Dermis microvascular lymphatic vessel endothelial cell (primary cell): ENCODE measurements around the gene LRP1-AS. TPM values are rescaled to one million over a fixed set of nuclear protein-coding genes. Genes with fewer than 3 reads are reported as not detected.
A peak's percentile ranks its signal among the peaks of the same experiment; 100 is the strongest.

Source experiments
- DNase-seq, 2 donors: peaks; one replicate each; pipeline versions ENCODE4 v3.0.0 to v3.0.0-alpha.2; 2010; ENCODE audit warnings: low read depth in 2 of 2
- total RNA-seq: library from RNA; depleted of rRNA; stranded (reverse); fragments of >200 nt; gene quantifications from 2 replicates; pipeline ENCODE4 v1.2.1, GENCODE V29; 2014

LRP1-AS gene
- total RNA-seq, 1 donor from 2014 or later, result not detected

- DNase-seq, result no peak
Measured at GRCh38 chr12:57160741-57161140, 13.3 kb upstream of the LRP1-AS start.

GRCh38 chr12:57160040-57160439 is 12.6 kb upstream of the LRP1-AS start:
- no peak for DNase-seq

GRCh38 chr12:57159311-57159710 is 11.9 kb upstream of the LRP1-AS start:
- no peak for DNase-seq

GRCh38 chr12:57158665-57159064 is 11.2 kb upstream of the LRP1-AS start:
- no peak for DNase-seq

- no peak for DNase-seq
Measured at GRCh38 chr12:57158186-57158585, 10.8 kb upstream of the LRP1-AS start.

GRCh38 chr12:57157588-57158173 is 10.3 kb upstream of the LRP1-AS start:
- DNase-seq, result no peak

- no peak for DNase-seq
Measured at GRCh38 chr12:57156701-57157403, 9.4 kb upstream of the LRP1-AS start.

- DNase-seq, result no peak
Measured at GRCh38 chr12:57154804-57155434, 7.5 kb upstream of the LRP1-AS start.

GRCh38 chr12:57154076-57154475 is 6.7 kb upstream of the LRP1-AS start:
- DNase-seq, result no peak

GRCh38 chr12:57153415-57153997 is 6.1 kb upstream of the LRP1-AS start:
- no peak for DNase-seq

- peak in 1 of 2 donors; percentile 18 for DNase-seq
Measured at GRCh38 chr12:57152639-57153038, 5.2 kb upstream of the LRP1-AS start.

GRCh38 chr12:57151741-57152630 is 4.6 kb upstream of the LRP1-AS start:
- peak in 1 of 2 donors; percentile 45 for DNase-seq

- no peak for DNase-seq
Measured at GRCh38 chr12:57150400-57151000, 3.1 kb upstream of the LRP1-AS start.

- DNase-seq, result no peak
Measured at GRCh38 chr12:57149245-57149900, 2.0 kb upstream of the LRP1-AS start.

GRCh38 chr12:57148469-57149244 is 1.2 kb upstream of the LRP1-AS start:
- no peak for DNase-seq

- DNase-seq, result no peak
Measured at GRCh38 chr12:57146092-57146491, 1.3 kb downstream of the LRP1-AS start.

- DNase-seq, result no peak
Measured at GRCh38 chr12:57145460-57146059, 1.9 kb downstream of the LRP1-AS start.

GRCh38 chr12:57143454-57143853 is 4.0 kb downstream of the LRP1-AS start:
- no peak for DNase-seq

- DNase-seq, result no peak
Measured at GRCh38 chr12:57142727-57143126, 4.7 kb downstream of the LRP1-AS start.
